HCT116 (cell line): ENCODE measurements around the gene ADARB2. TPM values are rescaled to one million over a fixed set of nuclear protein-coding genes. Genes with fewer than 3 reads are reported as not detected.

Source experiments
- ATAC-seq: fragments of 200-7000 bp; cut with Tn5 transposase; 2 replicates; pipeline ENCODE4 v1.9.1; 2020; ENCODE audit warnings: mild to moderate bottlenecking, moderate library complexity
- BruUV-seq: library from RNA; stranded (reverse); fragments of 400-500 nt; replicated peaks from 2 replicates; lab custom pipeline; 2021; lab: Mats Ljungman, UMichigan
- CTCF ChIA-PET: fragments of 300-600 bp; sonication (Branson Sonifier 250); formaldehyde crosslinking; loops from one replicate; lab custom pipeline; 2021; ENCODE audit warnings: antibody characterized with exemption; lab: Charles Lee
- POLR2A ChIA-PET: fragments of 300-600, 350-600 bp; sonication (Branson Sonifier 250); formaldehyde crosslinking; loops from one replicate; lab custom pipeline; 2021; ENCODE audit warnings: antibody characterized with exemption; lab: Charles Lee
- RAD21 ChIA-PET, 2 experiments: fragments of 300-600 bp; sonication (Branson Sonifier 250); formaldehyde crosslinking; loops; one replicate each; lab custom pipeline; 2023; ENCODE audit warnings: low total read pairs in 2 of 2; ENCODE audit not compliant: uncharacterized antibody in 2 of 2, unreplicated experiment in 2 of 2, low non-redundant PET in 1 of 2; lab: Charles Lee
- DNase-seq: peaks from one replicate; pipeline ENCODE4 v3.0.0-alpha.2; 2010; ENCODE audit warnings: low read depth, low spot score
- H2AFZ ChIP-seq: fragments of 200-600 bp; shearing (Covaris generic), sonication (generic); 2 replicates; pipeline ENCODE4 v1.6.1; 2017; ENCODE audit warnings: low read depth, mixed run types, mixed read lengths, antibody characterized with exemption, low read length; ENCODE audit not compliant: poor library complexity, severe bottlenecking
- H3K27ac ChIP-seq: 2 replicates; pipeline ENCODE4 v1.5.1; 2012; ENCODE audit warnings: low read depth, low read length
- H3K27me3 ChIP-seq: fragments of 200-600 bp; sonication (generic); 2 replicates; pipeline ENCODE4 v1.6.1; 2016; ENCODE audit warnings: mixed run types, low read length, mixed read lengths; ENCODE audit not compliant: insufficient read depth
- H3K36me3 ChIP-seq, 2 experiments: fragments of 200-500 bp in 1 of 2; fragments of 200-600 bp in 1 of 2; sonication (Bioruptor generic) in 1 of 2; sonication (generic) in 1 of 2; 2 replicates each; pipeline versions ENCODE4 v1.5.1 to v1.6.1; 2014 to 2016; ENCODE audit warnings: low read length in 2 of 2, inconsistent platforms in 1 of 2, mixed read lengths in 1 of 2, mixed run types in 1 of 2; ENCODE audit not compliant: insufficient read depth in 2 of 2, control insufficient read depth in 1 of 2
- H3K4me1 ChIP-seq, 2 experiments: fragments of 200-600 bp in 1 of 2; sonication (generic) in 1 of 2; 2 replicates each; pipeline versions ENCODE4 v1.5.1 to v1.6.1; 2012 to 2017; ENCODE audit warnings: low read length in 2 of 2, inconsistent platforms in 1 of 2, mild to moderate bottlenecking in 1 of 2, mixed read lengths in 1 of 2, mixed run types in 1 of 2, moderate library complexity in 1 of 2; ENCODE audit not compliant: insufficient read depth in 2 of 2, control insufficient read depth in 1 of 2
- H3K4me2 ChIP-seq: fragments of 200-600 bp; sonication (generic); 2 replicates; pipeline ENCODE4 v1.6.1; 2017; ENCODE audit warnings: mixed run types, low read length, mixed read lengths
- H3K4me3 ChIP-seq, 2 experiments: fragments of 200-600 bp in 1 of 2; sonication (generic) in 1 of 2; replicated peaks in 1 of 2; 2 replicates each; pipeline ENCODE4 v1.5.1; 2011 to 2016; ENCODE audit warnings: low read length in 2 of 2, control low read depth in 1 of 2, low read depth in 1 of 2, mild to moderate bottlenecking in 1 of 2, mixed read lengths in 1 of 2, mixed run types in 1 of 2
- H3K79me2 ChIP-seq: fragments of 200-600 bp; sonication (generic); 2 replicates; pipeline ENCODE4 v1.6.1; 2017; ENCODE audit warnings: mild to moderate bottlenecking, mixed run types, low read length, moderate library complexity, mixed read lengths; ENCODE audit not compliant: insufficient read depth
- H3K9ac ChIP-seq: fragments of 200-600 bp; sonication (generic); 2 replicates; pipeline ENCODE4 v1.6.1; 2016; ENCODE audit warnings: low read length, mixed read lengths
- H3K9me2 ChIP-seq: fragments of 200-600 bp; sonication (generic), shearing (Covaris generic); 2 replicates; pipeline ENCODE4 v1.6.1; 2017; ENCODE audit warnings: mixed run types, mild to moderate bottlenecking, moderate library complexity; ENCODE audit not compliant: insufficient read depth
- H3K9me3 ChIP-seq, 2 experiments: fragments of 200-500 bp in 1 of 2; fragments of 200-600 bp in 1 of 2; sonication (Bioruptor generic) in 1 of 2; sonication (generic) in 1 of 2; 2 replicates each; pipeline ENCODE4 v1.6.1; 2014 to 2017; ENCODE audit warnings: low read length in 2 of 2, mixed read lengths in 2 of 2, inconsistent platforms in 1 of 2, low read depth in 1 of 2, mild to moderate bottlenecking in 1 of 2, mixed run types in 1 of 2, moderate library complexity in 1 of 2; ENCODE audit not compliant: control insufficient read depth in 1 of 2, insufficient read depth in 1 of 2
- H4K20me1 ChIP-seq: fragments of 200-600 bp; sonication (generic), shearing (Covaris generic); 2 replicates; pipeline ENCODE4 v1.6.1; 2017; ENCODE audit warnings: mixed run types, mild to moderate bottlenecking, moderate library complexity; ENCODE audit not compliant: insufficient read depth
- EGR1 ChIP-seq: IDR thresholded peaks from 2 replicates; pipeline ENCODE4 v1.6.1; 2012; ENCODE audit warnings: low read depth
- ELF1 ChIP-seq: IDR thresholded peaks from 2 replicates; pipeline ENCODE4 v1.6.1; 2012; ENCODE audit warnings: low read depth, borderline replicate concordance
- FOSL1 ChIP-seq: IDR thresholded peaks from 2 replicates; pipeline ENCODE4 v1.6.1; 2012; ENCODE audit warnings: low read depth
- RAD21 ChIP-seq: IDR thresholded peaks from 2 replicates; pipeline ENCODE4 v1.6.1; 2012; ENCODE audit warnings: low read depth, mild to moderate bottlenecking
- SP1 ChIP-seq: IDR thresholded peaks from 2 replicates; pipeline ENCODE4 v1.6.1; 2012; ENCODE audit warnings: low read depth
- TCF7L2 ChIP-seq: IDR thresholded peaks from 2 replicates; pipeline ENCODE4 v1.7.0; 2011; ENCODE audit warnings: borderline replicate concordance, inconsistent platforms; ENCODE audit not compliant: insufficient read depth, insufficient read length; ENCODE audit errors: extremely low read depth
- ZNF274 ChIP-seq: fragments of 200-500 bp; sonication (Bioruptor generic); IDR thresholded peaks from 2 replicates; pipeline ENCODE4 v1.6.1; 2014; ENCODE audit warnings: mild to moderate bottlenecking, low read depth, low read length, inconsistent platforms
- intact Hi-C: fragments of 100-400 bp; cut with micrococcal nuclease; formaldehyde crosslinking; loops from 2 replicates; pipeline ENCODE4 v1.10.0; 2022
- total RNA-seq: library from RNA; stranded (reverse); gene quantifications from one replicate; pipeline ENCODE4 v1.2.1, GENCODE V29; 2021; ENCODE audit not compliant: unreplicated experiment

Gene ADARB2
- total RNA-seq, 1 experiment from 2014 or later, result not detected

DNA sequence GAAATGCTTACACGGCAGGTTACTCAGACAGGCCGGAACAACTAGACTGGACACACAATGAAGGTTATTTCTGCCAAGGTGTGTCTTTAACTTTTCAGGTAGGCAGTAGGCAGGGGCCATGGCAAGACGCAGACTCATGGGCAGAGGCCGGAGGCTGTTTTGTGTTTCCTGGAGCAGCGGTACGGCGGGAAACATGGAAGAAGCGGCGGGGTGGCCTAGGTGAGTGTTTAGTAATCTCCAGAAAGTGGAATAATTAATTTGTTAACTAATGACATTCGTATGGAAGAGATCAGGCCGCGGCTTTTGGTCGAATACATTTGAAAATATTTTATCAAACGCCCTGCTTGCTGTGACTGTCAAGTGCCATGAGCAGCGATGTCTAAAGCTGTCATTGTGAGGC lies 403.3 kb downstream of the ADARB2 start:
- no peak for ATAC-seq
- H3K9ac ChIP-seq, result no peak overlapping the region
- peaks cover 29% of the 10 kb centered on the region for H3K27me3 ChIP-seq
- H3K4me2 ChIP-seq, result no peak overlapping the region
- H3K27ac ChIP-seq, result no peak overlapping the region
- intact Hi-C loops, result no loop called here
- CTCF ChIA-PET, result no interaction called here
- POLR2A ChIA-PET, result no interaction called here
- no peaks in the 10 kb centered on the region for H3K9me2 ChIP-seq
- H3K79me2 ChIP-seq, result no peaks in the 10 kb centered on the region
- H3K4me3 ChIP-seq, result no peak overlapping the region
- no TSS peak for BruUV-seq
- H4K20me1 ChIP-seq, result no peaks in the 10 kb centered on the region
- RAD21 ChIA-PET, result no interaction called here
- TF ChIP-seq FOSL1 (no peak), RAD21 (no peak), ZNF274 (no peak), ELF1 (no peak)
- TF ChIP-seq, all 23 proteins: peak for 0
- Histone ChIP-seq H3K9me3 (no peaks in the 10 kb centered on the region), H3K36me3 (no peaks in the 10 kb centered on the region), H2AFZ (no peak overlapping the region), H3K4me1 (no peaks in the 10 kb centered on the region)
- DNase-seq, result no peak

DNA sequence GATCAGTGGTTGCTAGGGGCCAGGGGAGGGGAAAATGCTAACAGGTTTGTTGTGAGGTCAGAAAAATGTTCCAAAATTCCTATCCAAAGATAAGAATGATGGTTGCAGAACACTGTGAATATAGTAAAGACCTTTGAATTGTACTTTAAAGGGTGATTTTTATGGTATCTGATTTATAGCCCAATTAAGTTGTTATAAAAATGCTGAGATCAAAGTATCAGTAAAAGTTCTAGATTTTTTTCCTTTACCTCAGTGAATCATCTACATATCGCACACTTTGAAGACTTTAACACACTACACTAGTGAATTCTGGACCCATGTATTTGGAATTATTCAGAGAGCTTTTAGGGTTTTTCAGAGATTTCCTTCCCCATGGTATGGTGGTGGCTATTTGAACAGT lies 405.8 kb downstream of the ADARB2 start:
- CTCF ChIA-PET, result no interaction called here
- Histone ChIP-seq H3K4me1 (no peaks in the 10 kb centered on the region), H3K27ac (no peak overlapping the region), H3K9me3 (no peaks in the 10 kb centered on the region), H3K79me2 (no peaks in the 10 kb centered on the region), H3K9me2 (no peaks in the 10 kb centered on the region), H3K36me3 (no peaks in the 10 kb centered on the region), H3K4me3 (no peak overlapping the region), H3K27me3 (peaks cover 26% of the 10 kb centered on the region), H3K4me2 (no peak overlapping the region), H2AFZ (no peak overlapping the region), H3K9ac (no peak overlapping the region), H4K20me1 (no peaks in the 10 kb centered on the region)
- DNase-seq (no peak), ATAC-seq (no peak)
- RAD21 ChIA-PET, result no interaction called here
- POLR2A ChIA-PET, result no interaction called here
- intact Hi-C loops, result no loop called here
- no TSS peak for BruUV-seq
- TF ChIP-seq TCF7L2 (no peak), EGR1 (no peak), SP1 (no peak)
